H1 (cell line): ENCODE measurements around the gene EMD. TPM values are rescaled to one million over a fixed set of nuclear protein-coding genes. Genes with fewer than 3 reads are reported as not detected.

Experiments used
- CTCF ChIA-PET: fragments of 300-600 bp; sonication (Branson Sonifier 250); formaldehyde crosslinking; loops from one replicate; lab custom pipeline; 2021; ENCODE audit not compliant: partially characterized antibody; lab: Charles Lee
- POLR2A ChIA-PET: fragments of 300-600 bp; sonication (Branson Sonifier 250); formaldehyde crosslinking; loops from one replicate; lab custom pipeline; 2021; ENCODE audit warnings: inconsistent platforms; ENCODE audit not compliant: partially characterized antibody; lab: Charles Lee
- DNase-seq, 2 experiments: peaks; one replicate each; pipeline versions ENCODE4 v3.0.0 to v3.0.0-alpha.2; 2010 to 2022; ENCODE audit warnings: low spot score in 2 of 2, low read depth in 1 of 2, mixed read lengths in 1 of 2
- FAIRE-seq: peaks from 2 replicates; lab custom pipeline; 2011; peaks lifted over from hg19 to GRCh38; lab: Jason Lieb, UNC
- H2AFZ ChIP-seq: 2 replicates; pipeline ENCODE4 v1.8.1; 2012; ENCODE audit warnings: low read length, inconsistent platforms
- H2AK5ac ChIP-seq: 2 replicates; pipeline ENCODE4 v1.6.1; 2013; ENCODE audit warnings: low read depth, low read length
- H2BK120ac ChIP-seq: replicated peaks from 2 replicates; pipeline ENCODE3; 2013; ENCODE audit warnings: low read depth, low read length, inconsistent platforms
- H2BK12ac ChIP-seq: 2 replicates; pipeline ENCODE4 v1.6.1; 2013; ENCODE audit warnings: low read depth, low read length
- H2BK15ac ChIP-seq: 2 replicates; pipeline ENCODE4 v1.6.1; 2013; ENCODE audit warnings: low read length
- H2BK20ac ChIP-seq: 2 replicates; pipeline ENCODE4 v1.6.1; 2013; ENCODE audit warnings: low read length
- H2BK5ac ChIP-seq: 2 replicates; pipeline ENCODE4 v1.6.1; 2013; ENCODE audit warnings: low read depth, low read length
- H3K14ac ChIP-seq: 2 replicates; pipeline ENCODE4 v1.6.1; 2013; ENCODE audit warnings: inconsistent platforms; ENCODE audit not compliant: insufficient read length
- H3K18ac ChIP-seq: 2 replicates; pipeline ENCODE4 v1.6.1; 2013; ENCODE audit warnings: low read length; ENCODE audit errors: extremely low read depth
- H3K23ac ChIP-seq: 2 replicates; pipeline ENCODE4 v1.6.1; 2013; ENCODE audit warnings: inconsistent platforms; ENCODE audit not compliant: insufficient read length
- H3K23me2 ChIP-seq: 2 replicates; pipeline ENCODE4 v1.6.1; 2013; ENCODE audit warnings: low read depth, low read length
- H3K27ac ChIP-seq: 2 replicates; pipeline ENCODE4 v1.6.1; 2011; ENCODE audit warnings: low read depth, low read length, inconsistent platforms
- H3K27me3 ChIP-seq, 4 experiments: replicated peaks in 1 of 4; 1 replicate in 1 of 4; 2 replicates in 3 of 4; pipeline versions ENCODE4 v1.6.1 to v1.8.1; 2011 to 2013; ENCODE audit warnings: low read length in 3 of 4, mild to moderate bottlenecking in 3 of 4, inconsistent platforms in 2 of 4, mixed read lengths in 2 of 4, moderate library complexity in 1 of 4; ENCODE audit not compliant: control insufficient read depth in 3 of 4, insufficient read depth in 3 of 4; ENCODE audit errors: extremely low read depth in 1 of 4
- H3K36me3 ChIP-seq, 4 experiments: 2 replicates each; pipeline versions ENCODE4 v1.6.1 to v1.8.1; 2011 to 2013; ENCODE audit warnings: mild to moderate bottlenecking in 4 of 4, low read length in 3 of 4, moderate library complexity in 2 of 4, control low read depth in 1 of 4, inconsistent platforms in 1 of 4; ENCODE audit not compliant: insufficient read depth in 4 of 4, control insufficient read depth in 2 of 4
- H3K4ac ChIP-seq: replicated peaks from 2 replicates; pipeline ENCODE3; 2013; ENCODE audit warnings: low read length, low read depth, mixed read lengths, inconsistent platforms; ENCODE audit not compliant: insufficient read length
- H3K4me1 ChIP-seq, 4 experiments: replicated peaks in 1 of 4; 1 replicate in 1 of 4; 2 replicates in 3 of 4; pipeline versions ENCODE4 v1.6.1 to v1.8.1; 2011 to 2013; ENCODE audit warnings: low read length in 3 of 4, inconsistent platforms in 2 of 4, mixed read lengths in 1 of 4; ENCODE audit not compliant: insufficient read depth in 4 of 4, control insufficient read depth in 3 of 4
- H3K4me2 ChIP-seq, 2 experiments: 2 replicates each; pipeline versions ENCODE4 v1.6.1 to v1.8.1; 2011 to 2013; ENCODE audit warnings: low read depth in 2 of 2, low read length in 2 of 2, control low read depth in 1 of 2, inconsistent platforms in 1 of 2, mild to moderate bottlenecking in 1 of 2; ENCODE audit not compliant: insufficient read depth in 1 of 2
- H3K4me3 ChIP-seq, 4 experiments: fragments of 200-600, 300-600 bp in 1 of 4; sonication (generic), shearing (Covaris generic), sonication (Bioruptor Twin) in 1 of 4; 2 replicates each; pipeline versions ENCODE4 v1.5.1 to v1.8.1; 2011 to 2016; ENCODE audit warnings: low read length in 4 of 4, low read depth in 3 of 4, control low read depth in 2 of 4, inconsistent platforms in 2 of 4, mild to moderate bottlenecking in 2 of 4, mixed read lengths in 1 of 4, moderate library complexity in 1 of 4; ENCODE audit not compliant: insufficient read depth in 2 of 4; ENCODE audit errors: extremely low read depth in 1 of 4
- H3K56ac ChIP-seq: replicated peaks from 2 replicates; pipeline ENCODE3; 2013; ENCODE audit warnings: low read depth, mild to moderate bottlenecking, mixed read lengths, low read length, inconsistent platforms; ENCODE audit not compliant: insufficient read length
- H3K79me1 ChIP-seq: 2 replicates; pipeline ENCODE4 v1.6.1; 2013; ENCODE audit warnings: low read depth, low read length, control low read depth
- H3K79me2 ChIP-seq, 2 experiments: 2 replicates each; pipeline versions ENCODE4 v1.6.1 to v1.8.1; 2012 to 2013; ENCODE audit warnings: low read length in 2 of 2, mild to moderate bottlenecking in 2 of 2, inconsistent platforms in 1 of 2; ENCODE audit not compliant: insufficient read depth in 2 of 2, control insufficient read depth in 1 of 2
- H3K9ac ChIP-seq, 4 experiments: replicated peaks in 1 of 4; 1 replicate in 1 of 4; 2 replicates in 3 of 4; pipeline versions ENCODE4 v1.6.1 to v1.8.1; 2011 to 2013; ENCODE audit warnings: low read depth in 3 of 4, low read length in 3 of 4, control low read depth in 2 of 4, mild to moderate bottlenecking in 2 of 4, moderate library complexity in 2 of 4, inconsistent platforms in 1 of 4; ENCODE audit errors: extremely low read depth in 1 of 4
- H3K9me3 ChIP-seq, 2 experiments: 2 replicates each; pipeline versions ENCODE4 v1.6.1 to v1.8.1; 2012 to 2013; ENCODE audit warnings: mild to moderate bottlenecking in 2 of 2, moderate library complexity in 2 of 2, control low read depth in 1 of 2, inconsistent platforms in 1 of 2, low read depth in 1 of 2, low read length in 1 of 2, mixed read lengths in 1 of 2; ENCODE audit not compliant: insufficient read depth in 2 of 2
- H4K20me1 ChIP-seq, 2 experiments: replicated peaks in 1 of 2; 2 replicates each; pipeline versions ENCODE3 to v1.8.1; 2011 to 2013; ENCODE audit warnings: inconsistent platforms in 2 of 2, low read length in 2 of 2, mild to moderate bottlenecking in 1 of 2; ENCODE audit not compliant: insufficient read depth in 2 of 2, control insufficient read depth in 1 of 2
- H4K5ac ChIP-seq: 2 replicates; pipeline ENCODE4 v1.6.1; 2013; ENCODE audit warnings: low read length, low read depth, mixed read lengths, inconsistent platforms; ENCODE audit not compliant: insufficient read length
- H4K8ac ChIP-seq: 2 replicates; pipeline ENCODE4 v1.8.0; 2013; ENCODE audit warnings: mild to moderate bottlenecking, moderate library complexity, low read length, inconsistent platforms; ENCODE audit not compliant: insufficient read depth; ENCODE audit errors: extremely low read depth
- H4K91ac ChIP-seq: replicated peaks from 2 replicates; pipeline ENCODE3; 2013; ENCODE audit warnings: low read length, mixed read lengths, inconsistent platforms; ENCODE audit not compliant: insufficient read length
- BACH1 ChIP-seq: IDR thresholded peaks from 2 replicates; pipeline ENCODE4 v1.6.1; 2012; ENCODE audit warnings: low read length, improper control_type of control experiment
- CEBPB ChIP-seq: IDR thresholded peaks from 2 replicates; pipeline ENCODE4 v1.6.1; 2012; ENCODE audit warnings: low read depth, low read length
- CHD1 ChIP-seq: IDR thresholded peaks from 2 replicates; pipeline ENCODE4 v1.6.1; 2012; ENCODE audit warnings: low read depth, low read length, improper control_type of control experiment
- CREB1 ChIP-seq: IDR thresholded peaks from 2 replicates; pipeline ENCODE4 v1.6.1; 2012; ENCODE audit warnings: inconsistent platforms
- KDM1A ChIP-seq: fragments of 200-600, 300-600 bp; sonication (generic); IDR thresholded peaks from 2 replicates; pipeline ENCODE4 v1.7.1; 2016; ENCODE audit warnings: mild to moderate bottlenecking, low read length, borderline replicate concordance
- KDM4A ChIP-seq: IDR thresholded peaks from one replicate; pipeline ENCODE4 v1.7.1; 2012; ENCODE audit warnings: low read depth, mild to moderate bottlenecking, moderate library complexity, low read length, inconsistent platforms; ENCODE audit not compliant: severe bottlenecking
- MAX ChIP-seq: IDR thresholded peaks from 2 replicates; pipeline ENCODE4 v1.6.1; 2012; ENCODE audit warnings: inconsistent platforms
- TCF12 ChIP-seq: IDR thresholded peaks from 2 replicates; pipeline ENCODE4 v1.6.1; 2011; ENCODE audit warnings: low read depth, mild to moderate bottlenecking, low read length
- TEAD4 ChIP-seq: IDR thresholded peaks from 2 replicates; pipeline ENCODE4 v1.6.1; 2012; ENCODE audit warnings: low read depth, low read length, inconsistent platforms, mixed read lengths
- WGBS, 2 experiments: shearing (Covaris generic) in 1 of 2; methylation state at CpG; one replicate each; pipeline versions ENCODE4 v1.1.6 to v1.1.7; 2013 to 2015; ENCODE audit warnings: low lambda C conversion rate in 2 of 2, mixed read lengths in 2 of 2, inconsistent platforms in 1 of 2, low coverage in 1 of 2, missing lambda C conversion rate in 1 of 2; ENCODE audit not compliant: insufficient replicate concordance in 2 of 2, insufficient coverage in 1 of 2, insufficient read length in 1 of 2; ENCODE audit errors: extremely low coverage in 1 of 2, missing lambda C conversion rate in 1 of 2; 5-methylcytosine and 5-hydroxymethylcytosine counted together
- polyA plus RNA-seq, 7 experiments: library from polyadenylated mRNA; depleted of rRNA in 3 of 7; stranded (reverse) in 5 of 7; unstranded in 2 of 7; fragments of >200 nt in 5 of 7; fragments of 200-250 nt in 2 of 7; gene quantifications; 1 replicate in 5 of 7; 2 replicates in 1 of 7; 4 replicates in 1 of 7; pipeline versions ENCODE4 v1.2.1 to v1.2.3, GENCODE V29; 2011 to 2013; ENCODE audit warnings: missing spikeins in 2 of 7, mixed read lengths in 2 of 7
- total RNA-seq: library from RNA; stranded (reverse); fragmentation: NEBNext Ultra II Directional; extraction: Animal tissue kit (Norgen Biotek cat#: 25700); gene quantifications from 2 replicates; pipeline ENCODE4 v1.2.1, GENCODE V29; 2021

Gene EMD
- total and polyA plus RNA-seq, 2 of the 8 experiments (the other 6 are each of a cell fraction or from before 2014, with no cell fraction given), result 45.5 to 109 TPM

- Histone ChIP-seq H2AK5ac (no peak overlapping the region), H2AFZ (no peak overlapping the region), H4K8ac (no peak overlapping the region), H3K36me3 (peaks cover 5 to 16% (median 10%) of the 10 kb centered on the region in 4 experiments), H3K27ac (no peak overlapping the region), H2BK120ac (no peak overlapping the region), H3K4me2 (no peak overlapping the region), H3K4ac (no peak overlapping the region), H3K79me1 (no peaks in the 10 kb centered on the region), H3K79me2 (no peaks in the 10 kb centered on the region), H4K5ac (no peak overlapping the region), H3K23ac (no peak overlapping the region), H3K56ac (no peak overlapping the region), H3K18ac (no peak overlapping the region), H3K14ac (no peak overlapping the region), H2BK20ac (no peak overlapping the region), H2BK12ac (no peak overlapping the region), H2BK15ac (no peak overlapping the region), H3K4me3 (no peak overlapping the region), H3K23me2 (no peaks in the 10 kb centered on the region), H2BK5ac (no peak overlapping the region), H3K4me1 (peaks cover 2 to 12% (median 3%) of the 10 kb centered on the region in 4 experiments; a peak in 4 of 7 replicates), H3K9ac (no peak overlapping the region), H3K9me3 (no peaks in the 10 kb centered on the region), H4K20me1 (peaks cover 3 to 4% of the 10 kb centered on the region in 2 experiments), H3K27me3 (no peaks in the 10 kb centered on the region), H4K91ac (no peak overlapping the region)
- no peak for FAIRE-seq
- POLR2A ChIA-PET, result interaction anchor here (1.0 kb wide), 1 partner anchor 35 kb away, joined by 3 read pairs; no protein-coding TSS in a partner anchor
- TF ChIP-seq KDM4A, result no peak
- TF ChIP-seq CREB1, result no peak
- no peak for TF ChIP-seq MAX
- no peak for TF ChIP-seq CEBPB
- no peak for TF ChIP-seq KDM1A
- TF ChIP-seq CHD1, result no peak
- no peak for TF ChIP-seq TEAD4
- no peak for TF ChIP-seq TCF12
- no peak for TF ChIP-seq BACH1
- DNase-seq, result no peak
- WGBS, 2 experiments, result 82% methylated on average over 7 of the region's 16 CpGs; no CpG with 5 or more reads in 1 of the 2 experiments
- CTCF ChIA-PET, result no interaction called here
Measured at GRCh38 chrX:154404625-154405192, 25.6 kb downstream of the EMD start.
